KOPT-K1 (cell line): ENCODE results near the gene ST6GAL1.

Experiments
- H3K27ac ChIP-seq: fragments of 200-600 bp; sonication (generic); 2 replicates; pipeline ENCODE4 v1.5.1; 2016; ENCODE audit warnings: antibody characterized with exemption, mild to moderate bottlenecking, low read depth, low read length; ENCODE audit not compliant: poor library complexity, severe bottlenecking
- H3K36me3 ChIP-seq: fragments of 200-600 bp; sonication (generic); 2 replicates; pipeline ENCODE4 v1.5.1; 2017; ENCODE audit warnings: antibody characterized with exemption, mild to moderate bottlenecking, low read length, moderate library complexity; ENCODE audit not compliant: insufficient read depth
- H3K9me3 ChIP-seq: fragments of 200-600 bp; sonication (generic); 2 replicates; pipeline ENCODE4 v1.5.1; 2017; ENCODE audit warnings: antibody characterized with exemption, low read length, mild to moderate bottlenecking; ENCODE audit not compliant: insufficient read depth, poor library complexity, severe bottlenecking

Gene ST6GAL1

GRCh38 chr3:187077537-187077936 is 147.2 kb downstream of the ST6GAL1 start:
- H3K27ac ChIP-seq = no peak overlapping the region
- H3K36me3 ChIP-seq = peaks cover 53% of the 10 kb centered on the region
- no peaks in the 10 kb centered on the region for H3K9me3 ChIP-seq

GRCh38 chr3:187079090-187080022 is 149.0 kb downstream of the ST6GAL1 start:
- no peak overlapping the region for H3K27ac ChIP-seq
- H3K36me3 ChIP-seq = peaks cover 36% of the 10 kb centered on the region
- H3K9me3 ChIP-seq = no peaks in the 10 kb centered on the region

DNA sequence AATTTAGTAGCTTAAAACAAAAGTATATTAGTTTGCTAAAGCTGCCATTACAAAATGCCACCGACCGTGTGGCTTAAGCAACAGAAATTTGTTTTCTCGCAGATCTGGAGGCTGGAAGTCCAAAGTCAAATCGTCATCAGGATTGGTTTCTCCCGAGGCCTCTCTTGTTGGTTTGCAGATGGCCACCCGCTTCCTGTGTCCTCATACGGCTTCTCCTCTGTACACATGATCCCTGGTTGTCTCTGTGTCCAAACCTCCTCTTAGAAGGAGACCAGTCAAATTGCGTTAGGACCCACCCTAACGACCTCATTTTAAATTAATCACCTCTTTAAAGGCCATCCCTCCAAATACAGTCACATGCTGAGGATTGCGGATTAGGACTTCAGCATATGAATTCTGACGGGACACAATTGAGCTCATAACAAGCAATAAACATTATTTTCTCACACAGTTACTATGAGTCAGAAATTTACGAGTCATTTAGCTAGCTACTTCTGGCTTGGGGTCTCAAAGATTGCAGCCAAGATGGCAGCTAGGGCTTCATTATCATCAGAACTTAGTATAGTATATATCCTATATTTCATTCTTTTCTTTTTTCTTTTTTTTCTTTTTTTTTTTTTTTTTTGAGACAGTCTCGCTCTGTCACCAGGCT is 150.6 kb downstream of the ST6GAL1 start:
- peaks cover under 1% of the 10 kb centered on the region for H3K9me3 ChIP-seq
- peaks cover 20% of the 10 kb centered on the region for H3K36me3 ChIP-seq
- no peak overlapping the region for H3K27ac ChIP-seq

DNA sequence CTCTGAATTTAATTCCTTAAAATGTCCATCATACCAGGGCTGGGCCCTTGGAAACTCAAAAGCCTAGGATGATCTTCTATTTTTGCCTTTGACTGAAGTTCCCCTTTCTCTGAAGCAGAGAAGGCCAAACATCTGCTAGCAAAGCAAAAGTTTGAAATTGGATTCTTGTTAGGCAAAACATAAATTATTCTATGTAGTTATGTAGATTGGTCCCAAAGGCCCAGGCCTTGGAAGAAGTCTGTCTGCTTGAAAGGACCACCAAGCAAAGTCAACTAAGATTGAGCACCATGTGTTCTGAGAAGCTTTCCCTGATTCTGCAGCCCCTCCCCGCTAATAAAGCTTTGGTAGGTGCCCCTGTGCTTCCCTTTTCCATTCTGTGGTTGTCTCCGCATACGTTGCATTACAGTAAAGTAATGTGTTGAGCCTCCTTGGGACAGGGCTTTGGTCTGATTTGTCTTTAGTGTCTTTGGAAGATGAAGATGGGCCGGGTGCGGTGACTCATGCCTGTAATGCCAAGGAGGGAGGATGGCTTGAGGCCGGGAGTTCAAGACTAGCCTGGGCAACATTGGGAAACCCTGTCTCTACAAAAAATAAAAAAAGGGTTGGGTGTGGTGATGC is 152.5 kb downstream of the ST6GAL1 start:
- Histone ChIP-seq H3K36me3 (peaks cover under 1% of the 10 kb centered on the region; the same call in 1 of the 2 replicates), H3K9me3 (peaks cover 20% of the 10 kb centered on the region), H3K27ac (no peak overlapping the region)

- Histone ChIP-seq H3K27ac (no peak overlapping the region), H3K9me3 (peaks cover 26% of the 10 kb centered on the region)
These were observed 153.8 kb downstream of the ST6GAL1 start for GRCh38 chr3:187084126-187084525.

GRCh38 chr3:187084580-187084979 is 154.3 kb downstream of the ST6GAL1 start:
- Histone ChIP-seq H3K27ac (no peak overlapping the region), H3K36me3 (no peaks in the 10 kb centered on the region), H3K9me3 (peaks cover 26% of the 10 kb centered on the region)

More at GRCh38 chr3:187084126-187084525, 153.8 kb downstream of the ST6GAL1 start:
- no peaks in the 10 kb centered on the region for H3K36me3 ChIP-seq

- H3K36me3 ChIP-seq = no peaks in the 10 kb centered on the region
- H3K27ac ChIP-seq = no peak overlapping the region
- peaks cover 26% of the 10 kb centered on the region for H3K9me3 ChIP-seq
These were observed 154.8 kb downstream of the ST6GAL1 start for GRCh38 chr3:187085021-187085666.

DNA sequence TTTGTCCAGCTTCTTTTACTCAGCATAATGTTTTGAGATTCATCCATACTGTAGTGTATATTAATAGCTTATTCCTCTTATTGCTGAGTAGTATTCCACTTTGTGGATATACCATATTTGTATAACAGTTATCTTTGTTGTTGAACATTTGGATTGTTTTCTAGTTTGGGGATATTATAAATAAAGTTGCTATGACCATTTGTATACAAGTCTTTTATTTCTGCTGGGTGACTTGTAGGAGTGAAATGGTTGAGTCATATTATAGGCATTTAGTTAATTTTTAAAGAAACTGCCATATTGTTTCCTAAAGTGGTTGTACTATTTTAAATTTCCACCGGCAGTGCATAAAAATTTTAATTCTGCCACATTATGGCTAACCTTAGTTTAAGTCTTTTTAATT is 155.6 kb downstream of the ST6GAL1 start:
- no peak overlapping the region for H3K27ac ChIP-seq

DNA sequence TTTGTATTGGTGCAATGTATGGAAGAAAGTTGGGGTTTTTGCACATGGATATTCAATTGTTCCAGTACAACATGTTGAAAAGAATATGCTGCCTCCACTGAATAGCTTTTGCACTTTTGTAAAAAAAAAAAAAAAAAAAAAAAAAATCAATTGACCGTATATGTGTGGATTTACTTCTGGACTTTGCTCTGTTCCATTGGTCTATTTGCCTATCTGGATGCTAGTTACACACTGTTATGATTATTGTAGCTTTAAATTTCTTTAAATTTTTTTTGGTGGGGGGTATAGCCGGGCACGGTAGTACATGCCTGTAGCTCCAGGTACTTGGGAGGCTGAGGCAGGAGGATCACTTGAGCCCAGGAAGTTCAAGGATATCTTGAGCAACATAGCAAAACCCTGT is 156.5 kb downstream of the ST6GAL1 start:
- no peaks in the 10 kb centered on the region for H3K36me3 ChIP-seq
- no peak overlapping the region for H3K27ac ChIP-seq
- peaks cover 32% of the 10 kb centered on the region for H3K9me3 ChIP-seq

More for the DNA sequence above, 155.6 kb downstream of the ST6GAL1 start:
- no peaks in the 10 kb centered on the region for H3K36me3 ChIP-seq
- H3K9me3 ChIP-seq = peaks cover 32% of the 10 kb centered on the region

GRCh38 chr3:187088701-187089100 is 158.4 kb downstream of the ST6GAL1 start:
- Histone ChIP-seq H3K27ac (peak overlapping the region; percentile 24), H3K36me3 (no peaks in the 10 kb centered on the region), H3K9me3 (peaks cover 40% of the 10 kb centered on the region)

DNA sequence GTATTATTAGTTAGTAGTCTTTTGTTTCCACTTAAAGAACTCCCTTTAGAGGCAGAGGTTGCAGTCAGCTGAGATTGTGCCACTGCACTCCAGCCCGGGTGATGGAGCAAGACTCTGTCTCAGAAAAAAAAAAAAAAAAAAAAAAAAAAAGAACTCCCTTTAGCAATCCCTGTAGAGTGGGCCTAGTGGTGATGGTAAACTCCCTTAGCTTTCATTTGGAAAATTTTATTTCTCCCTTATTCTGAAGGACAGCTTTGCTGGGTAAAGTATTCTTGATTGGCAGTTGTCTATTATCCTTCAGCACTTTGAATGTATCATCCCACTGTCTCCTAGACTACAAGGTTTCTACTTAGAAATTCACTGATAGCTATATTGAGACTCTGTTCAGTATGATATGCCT is 163.0 kb downstream of the ST6GAL1 start:
- Histone ChIP-seq H3K9me3 (peaks cover 45% of the 10 kb centered on the region), H3K27ac (no peak overlapping the region), H3K36me3 (no peaks in the 10 kb centered on the region)

GRCh38 chr3:187098923-187099512 is 168.7 kb downstream of the ST6GAL1 start:
- no peak overlapping the region for H3K27ac ChIP-seq
- H3K36me3 ChIP-seq = no peaks in the 10 kb centered on the region
- peaks cover 27% of the 10 kb centered on the region for H3K9me3 ChIP-seq

GRCh38 chr3:187101184-187102072 is 171.1 kb downstream of the ST6GAL1 start:
- Histone ChIP-seq H3K9me3 (peaks cover 9% of the 10 kb centered on the region), H3K36me3 (no peaks in the 10 kb centered on the region), H3K27ac (peak overlapping the region; percentile 48)
